Neural cell (in vitro differentiated cells): ENCODE data around the gene RNF212. TPM values are rescaled to one million over a fixed set of nuclear protein-coding genes. Genes with fewer than 3 reads are reported as not detected.

Experiments used
- H2AFZ ChIP-seq: fragments of 200-600, 300-800 bp; sonication (generic), shearing (Covaris generic); 2 replicates; pipeline ENCODE4 v1.6.0; 2014; ENCODE audit warnings: low read depth, mild to moderate bottlenecking, antibody characterized with exemption, low read length, moderate library complexity
- H3F3A ChIP-seq: fragments of 200-600 bp; shearing (Covaris generic); 2 replicates; pipeline ENCODE4 v1.6.1; 2016; ENCODE audit warnings: mild to moderate bottlenecking, moderate library complexity, mixed read lengths, antibody characterized with exemption, low read length; ENCODE audit not compliant: insufficient read depth, poor library complexity, severe bottlenecking
- H3K27ac ChIP-seq: fragments of 200-600, 300-800 bp; sonication (generic), shearing (Covaris generic); 2 replicates; pipeline ENCODE4 v1.5.1; 2014; ENCODE audit warnings: mild to moderate bottlenecking, low read length, moderate library complexity
- H3K27me3 ChIP-seq: fragments of 300-800, 200-600 bp; sonication (generic), shearing (Covaris generic); 2 replicates; pipeline ENCODE4 v1.6.0; 2014; ENCODE audit warnings: mild to moderate bottlenecking, low read depth, low read length, moderate library complexity; ENCODE audit not compliant: insufficient read depth
- H3K36me3 ChIP-seq: fragments of 300-800, 200-600 bp; sonication (generic), shearing (Covaris generic); 2 replicates; pipeline ENCODE4 v1.5.1; 2014; ENCODE audit warnings: mild to moderate bottlenecking, antibody characterized with exemption, low read length, moderate library complexity; ENCODE audit not compliant: insufficient read depth
- H3K4me2 ChIP-seq: fragments of 300-800, 200-600 bp; sonication (generic), shearing (Covaris generic); 2 replicates; pipeline ENCODE4 v1.6.0; 2014; ENCODE audit warnings: mild to moderate bottlenecking, low read length
- H3K4me3 ChIP-seq: fragments of 300-800, 200-600 bp; sonication (generic), shearing (Covaris generic); 2 replicates; pipeline ENCODE4 v1.5.1; 2014; ENCODE audit warnings: mild to moderate bottlenecking, low read length, moderate library complexity
- H3K79me2 ChIP-seq: fragments of 200-600 bp; shearing (Covaris generic); replicated peaks from 2 replicates; pipeline ENCODE4 v1.6.0; 2014; ENCODE audit warnings: mild to moderate bottlenecking, low read length, moderate library complexity; ENCODE audit not compliant: insufficient read depth
- H3K9ac ChIP-seq: fragments of 300-800, 200-600 bp; sonication (generic), shearing (Covaris generic); 2 replicates; pipeline ENCODE4 v1.6.1; 2016; ENCODE audit warnings: mild to moderate bottlenecking, low read length, mixed read lengths
- H3K9me2 ChIP-seq: fragments of 200-600 bp; shearing (Covaris generic); 2 replicates; pipeline ENCODE4 v1.6.1; 2016; ENCODE audit warnings: mild to moderate bottlenecking, low read length, mixed read lengths; ENCODE audit not compliant: insufficient read depth
- H3K9me3 ChIP-seq: fragments of 200-600, 300-800 bp; sonication (generic), shearing (Covaris generic); 2 replicates; pipeline ENCODE4 v1.6.1; 2016; ENCODE audit warnings: mild to moderate bottlenecking, mixed run types, low read length, moderate library complexity, mixed read lengths
- H4K20me1 ChIP-seq: fragments of 200-600 bp; shearing (Covaris generic); 2 replicates; pipeline ENCODE4 v1.6.1; 2016; ENCODE audit warnings: mild to moderate bottlenecking, mixed run types; ENCODE audit not compliant: insufficient read depth
- CTCF ChIP-seq: fragments of 450-650 bp; IDR thresholded peaks from 2 replicates; pipeline ENCODE4 v1.5.1; 2014; ENCODE audit warnings: antibody characterized with exemption, mild to moderate bottlenecking, moderate library complexity; ENCODE audit not compliant: poor library complexity, severe bottlenecking
- EP300 ChIP-seq: fragments of 450-650 bp; conservative IDR thresholded peaks from 2 replicates; pipeline ENCODE4 v1.6.1; 2014; ENCODE audit warnings: antibody characterized with exemption, mild to moderate bottlenecking, moderate library complexity; ENCODE audit not compliant: poor library complexity, severe bottlenecking
- EZH2 ChIP-seq: fragments of 200-600, 300-800 bp; shearing (Covaris generic), sonication (generic); IDR thresholded peaks from 2 replicates; pipeline ENCODE4 v1.6.1; 2014; ENCODE audit warnings: antibody characterized with exemption, low read length, borderline replicate concordance, mild to moderate bottlenecking; ENCODE audit not compliant: insufficient read depth, poor library complexity, severe bottlenecking
- MXI1 ChIP-seq: fragments of 450-650 bp; conservative IDR thresholded peaks from 2 replicates; pipeline ENCODE4 v1.6.1; 2014; ENCODE audit warnings: antibody characterized with exemption, mild to moderate bottlenecking; ENCODE audit not compliant: poor library complexity, severe bottlenecking
- POLR2AphosphoS5 ChIP-seq: IDR thresholded peaks from 2 replicates; pipeline ENCODE4 v1.6.1; 2012
- RAD21 ChIP-seq: fragments of 450-650 bp; conservative IDR thresholded peaks from 2 replicates; pipeline ENCODE4 v1.6.1; 2014; ENCODE audit warnings: antibody characterized with exemption, mild to moderate bottlenecking, moderate library complexity
- REST ChIP-seq: IDR thresholded peaks from 2 replicates; pipeline ENCODE4 v1.6.1; 2012; ENCODE audit warnings: borderline replicate concordance
- SMC3 ChIP-seq: fragments of 450-650 bp; conservative IDR thresholded peaks from 2 replicates; pipeline ENCODE4 v1.6.1; 2014; ENCODE audit warnings: antibody characterized with exemption, mild to moderate bottlenecking, moderate library complexity; ENCODE audit not compliant: poor library complexity
- TAF1 ChIP-seq: IDR thresholded peaks from 2 replicates; pipeline ENCODE4 v1.6.1; 2012; ENCODE audit warnings: low read depth
- polyA plus RNA-seq: library from polyadenylated mRNA; depleted of rRNA; stranded (reverse); fragments of >200 nt; gene quantifications from 2 replicates; pipeline ENCODE4 v1.2.3, GENCODE V29; 2014

Gene RNF212
- polyA plus RNA-seq, 1 donor from 2014 or later = 1.5 TPM

- TF ChIP-seq RAD21 (no peak), CTCF (no peak)
- Histone ChIP-seq H3K27me3 (no peaks in the 10 kb centered on the region), H3K9ac (no peak overlapping the region), H3K4me2 (no peak overlapping the region), H3F3A (no peaks in the 10 kb centered on the region), H3K9me2 (no peaks in the 10 kb centered on the region), H3K9me3 (no peaks in the 10 kb centered on the region), H3K4me3 (no peak overlapping the region), H3K27ac (no peak overlapping the region), H3K36me3 (no peaks in the 10 kb centered on the region), H2AFZ (no peak overlapping the region), H3K79me2 (no peaks in the 10 kb centered on the region), H4K20me1 (no peaks in the 10 kb centered on the region)
Measured at GRCh38 chr4:1032861-1033260, 80.5 kb downstream of the RNF212 start.

- Histone ChIP-seq H3K27ac (no peak overlapping the region), H3F3A (no peaks in the 10 kb centered on the region), H3K4me3 (no peak overlapping the region), H3K4me2 (no peak overlapping the region), H3K36me3 (no peaks in the 10 kb centered on the region), H3K9me3 (no peaks in the 10 kb centered on the region), H3K79me2 (no peaks in the 10 kb centered on the region), H2AFZ (no peak overlapping the region), H3K9me2 (no peaks in the 10 kb centered on the region), H4K20me1 (no peaks in the 10 kb centered on the region), H3K27me3 (no peaks in the 10 kb centered on the region), H3K9ac (no peak overlapping the region)
- TF ChIP-seq CTCF (no peak), TAF1 (no peak), SMC3 (no peak), MXI1 (no peak), POLR2AphosphoS5 (no peak)
Measured at GRCh38 chr4:1031956-1032795, 81.2 kb downstream of the RNF212 start.

GRCh38 chr4:1031346-1031745 is 82.0 kb downstream of the RNF212 start:
- no peak overlapping the region for H3K9ac ChIP-seq
- TF ChIP-seq POLR2AphosphoS5 = no peak
- TF ChIP-seq REST = no peak
- no peak for TF ChIP-seq SMC3
- TF ChIP-seq EZH2 = no peak
- TF ChIP-seq TAF1 = no peak
- no peak for TF ChIP-seq EP300
- no peak for TF ChIP-seq MXI1
- no peak for TF ChIP-seq RAD21
- TF ChIP-seq CTCF = no peak
- no peak overlapping the region for H3K27ac ChIP-seq
- no peaks in the 10 kb centered on the region for H3K36me3 ChIP-seq
- H3K27me3 ChIP-seq = no peaks in the 10 kb centered on the region
- H3K4me3 ChIP-seq = no peak overlapping the region
- H3K4me2 ChIP-seq = no peak overlapping the region
- no peak overlapping the region for H2AFZ ChIP-seq
- H3K9me2 ChIP-seq = no peaks in the 10 kb centered on the region
- no peaks in the 10 kb centered on the region for H4K20me1 ChIP-seq
- H3F3A ChIP-seq = no peaks in the 10 kb centered on the region
- no peaks in the 10 kb centered on the region for H3K9me3 ChIP-seq
- H3K79me2 ChIP-seq = no peaks in the 10 kb centered on the region
